Activated effector memory CD4-positive, alpha-beta T cell treated with anti-CD3 and anti-CD28 coated beads, Interleukin-2, amount 50 U/mL, for 16 hours (primary cell): Measurements from ENCODE around the gene EIF3L.

Source experiments
- DNase-seq: peaks from one replicate; pipeline ENCODE4 v3.0.0-alpha.2; 2020

EIF3L gene

GRCh38 chr22:37855462-37855861 lies 6.2 kb downstream of the EIF3L start:
- no peak for DNase-seq

GRCh38 chr22:37860796-37861421 lies 11.7 kb downstream of the EIF3L start:
- DNase-seq: no peak

GRCh38 chr22:37862570-37863325 lies 13.5 kb downstream of the EIF3L start:
- DNase-seq: no peak

- no peak for DNase-seq
Observed at GRCh38 chr22:37865510-37865909, 16.3 kb downstream of the EIF3L start.

GRCh38 chr22:37870273-37870672 lies 21.1 kb downstream of the EIF3L start:
- DNase-seq: no peak

GRCh38 chr22:37880668-37881440 lies 31.6 kb downstream of the EIF3L start:
- no peak for DNase-seq

GRCh38 chr22:37884420-37884819 lies 35.2 kb downstream of the EIF3L start:
- DNase-seq: no peak

GRCh38 chr22:37887584-37888378 lies 38.6 kb downstream of the EIF3L start:
- no peak for DNase-seq

GRCh38 chr22:37891926-37892325 lies 42.7 kb downstream of the EIF3L start:
- no peak for DNase-seq

GRCh38 chr22:37892566-37893335 lies 43.5 kb downstream of the EIF3L start:
- no peak for DNase-seq

- DNase-seq: no peak
Observed at GRCh38 chr22:37893583-37893983, 44.4 kb downstream of the EIF3L start.

GRCh38 chr22:37894939-37895670 lies 45.9 kb downstream of the EIF3L start:
- no peak for DNase-seq

GRCh38 chr22:37896181-37896592 lies 47.0 kb downstream of the EIF3L start:
- peak; percentile 75 for DNase-seq

- DNase-seq: no peak
Observed at GRCh38 chr22:37896939-37897338, 47.7 kb downstream of the EIF3L start.

GRCh38 chr22:37897807-37898206 lies 48.6 kb downstream of the EIF3L start:
- DNase-seq: no peak

GRCh38 chr22:37898441-37899181 lies 49.4 kb downstream of the EIF3L start:
- DNase-seq: no peak

GRCh38 chr22:37904572-37905533 lies 55.6 kb downstream of the EIF3L start:
- no peak for DNase-seq

- DNase-seq: peak; percentile 88
Observed at GRCh38 chr22:37905534-37906363, 56.5 kb downstream of the EIF3L start, which contains the start of gene MICALL1. MICALL1 (plus strand) TSS chr22:37906297; CDS start chr22:37906423, 126 bp downstream.
